Non-pigmented ciliary epithelial cell (primary cell): ENCODE results near the gene COLEC12.
"Not testable (repeated sequence)": the region's sequence is repeated elsewhere in the genome, so short reads cannot be mapped to it uniquely, and the experiment has no call there.

Experiments used
- DNase-seq: peaks from one replicate; pipeline ENCODE4 v3.0.0-alpha.2; 2010; ENCODE audit warnings: low read depth

The COLEC12 gene

GRCh38 chr18:408367-408766 is 92.1 kb downstream of the COLEC12 start:
- no peak for DNase-seq

GRCh38 chr18:407626-408224 is 92.8 kb downstream of the COLEC12 start:
- no peak for DNase-seq

GRCh38 chr18:407191-407590 is 93.3 kb downstream of the COLEC12 start:
- no peak for DNase-seq

GRCh38 chr18:406677-407076 is 93.8 kb downstream of the COLEC12 start:
- no peak for DNase-seq

GRCh38 chr18:405006-405405 is 95.5 kb downstream of the COLEC12 start:
- DNase-seq = not testable (repeated sequence)

GRCh38 chr18:404061-404636 is 96.4 kb downstream of the COLEC12 start:
- no peak for DNase-seq

- DNase-seq = no peak
Measured at GRCh38 chr18:402129-402528, 98.4 kb downstream of the COLEC12 start.

- no peak for DNase-seq
Measured at GRCh38 chr18:400456-400855, 100.0 kb downstream of the COLEC12 start.

- DNase-seq = no peak
Measured at GRCh38 chr18:399631-400135, 100.8 kb downstream of the COLEC12 start.

GRCh38 chr18:398935-399630 is 101.4 kb downstream of the COLEC12 start:
- DNase-seq = no peak

GRCh38 chr18:396556-396955 is 103.9 kb downstream of the COLEC12 start:
- no peak for DNase-seq

- no peak for DNase-seq
Measured at GRCh38 chr18:396251-396555, 104.3 kb downstream of the COLEC12 start.

- DNase-seq = no peak
Measured at GRCh38 chr18:395456-396250, 104.8 kb downstream of the COLEC12 start.

GRCh38 chr18:394987-395362 is 105.5 kb downstream of the COLEC12 start:
- no peak for DNase-seq

- DNase-seq = no peak
Measured at GRCh38 chr18:394262-394986, 106.1 kb downstream of the COLEC12 start.

- no peak for DNase-seq
Measured at GRCh38 chr18:393574-393957, 106.9 kb downstream of the COLEC12 start.

GRCh38 chr18:392928-393573 is 107.5 kb downstream of the COLEC12 start:
- DNase-seq = no peak

- no peak for DNase-seq
Measured at GRCh38 chr18:390741-391478, 109.6 kb downstream of the COLEC12 start.

GRCh38 chr18:389658-390357 is 110.7 kb downstream of the COLEC12 start:
- DNase-seq = no peak

- DNase-seq = no peak
Measured at GRCh38 chr18:388200-388599, 112.3 kb downstream of the COLEC12 start.
